K562 (cell line): ENCODE measurements around the gene UBE2L6. TPM values are rescaled to one million over a fixed set of nuclear protein-coding genes. Genes with fewer than 3 reads are reported as not detected.

ENCODE experiments used
- ATAC-seq: fragments of 200-7000 bp; cut with Tn5 transposase; 3 replicates; pipeline ENCODE4 v1.9.1; 2020; ENCODE audit warnings: moderate library complexity
- BruUV-seq: library from RNA; stranded (reverse); fragments of 400-500 nt; replicated peaks from 2 replicates; lab custom pipeline; 2021; lab: Mats Ljungman, UMichigan
- CTCF ChIA-PET: fragments of 300-600 bp; formaldehyde crosslinking; extraction: SDS; loops from one replicate; lab custom pipeline; 2021; ENCODE audit warnings: low intra/inter-chr PET ratio; lab: Yijun Ruan, JAX
- POLR2A ChIA-PET: fragments of 300-600, 350-650 bp; sonication (Branson Sonifier 250); formaldehyde crosslinking; extraction: SDS; loops from one replicate; lab custom pipeline; 2021; ENCODE audit warnings: antibody characterized with exemption, inconsistent platforms; lab: Yijun Ruan, JAX
- DNase-seq, 4 experiments: peaks; one replicate each; pipeline versions ENCODE4 v3.0.0 to v3.0.0-alpha.2; 2011 to 2018; ENCODE audit warnings: low spot score in 3 of 4, mixed read lengths in 3 of 4; ENCODE audit errors: extremely low read depth in 1 of 4
- FAIRE-seq: peaks from 2 replicates; lab custom pipeline; 2011; peaks lifted over from hg19 to GRCh38; lab: Jason Lieb, UNC
- H2AFZ ChIP-seq: 2 replicates; pipeline ENCODE4 v1.6.0; 2011; ENCODE audit warnings: low read depth, low read length, control low read depth, inconsistent platforms
- H3K27ac ChIP-seq: fragments of 200-600 bp; 3 replicates; pipeline ENCODE4 v1.8.0; 2011; ENCODE audit warnings: low read depth, mild to moderate bottlenecking, control low read depth, inconsistent platforms, low read length, moderate library complexity, mixed read lengths; ENCODE audit errors: extremely low read depth
- H3K27me3 ChIP-seq, 2 experiments: fragments of 300-600 bp in 1 of 2; 2 replicates in 1 of 2; 3 replicates in 1 of 2; pipeline versions ENCODE4 v1.6.0 to v1.8.0; 2011; ENCODE audit warnings: inconsistent platforms in 2 of 2, low read length in 2 of 2, mild to moderate bottlenecking in 1 of 2, mixed read lengths in 1 of 2, moderate library complexity in 1 of 2; ENCODE audit not compliant: control insufficient read depth in 2 of 2, insufficient read depth in 2 of 2
- H3K36me3 ChIP-seq: fragments of 300-600 bp; 3 replicates; pipeline ENCODE4 v1.8.0; 2011; ENCODE audit warnings: mild to moderate bottlenecking, low read length, inconsistent platforms; ENCODE audit not compliant: control insufficient read depth, insufficient read depth
- H3K4me1 ChIP-seq, 2 experiments: fragments of 200-600 bp in 1 of 2; replicated peaks in 1 of 2; 2 replicates in 1 of 2; 3 replicates in 1 of 2; pipeline versions ENCODE4 v1.5.1 to v1.8.0; 2011; ENCODE audit warnings: inconsistent platforms in 2 of 2, low read length in 2 of 2, mild to moderate bottlenecking in 1 of 2, mixed read lengths in 1 of 2, moderate library complexity in 1 of 2; ENCODE audit not compliant: control insufficient read depth in 2 of 2, insufficient read depth in 2 of 2
- H3K4me2 ChIP-seq: 2 replicates; pipeline ENCODE4 v1.6.1; 2011; ENCODE audit warnings: low read length, control low read depth, inconsistent platforms, mixed read lengths; ENCODE audit not compliant: insufficient read depth
- H3K4me3 ChIP-seq: fragments of 200-600 bp; sonication (generic), shearing (Covaris generic); 2 replicates; pipeline ENCODE4 v1.5.1; 2016; ENCODE audit warnings: control low read depth, inconsistent platforms
- H3K79me2 ChIP-seq: fragments of 200-600 bp; 3 replicates; pipeline ENCODE4 v1.8.0; 2011; ENCODE audit warnings: low read length, inconsistent platforms; ENCODE audit not compliant: control insufficient read depth, insufficient read depth
- H3K9ac ChIP-seq, 2 experiments: 2 replicates each; pipeline versions ENCODE4 v1.6.0 to v1.6.1; 2011; ENCODE audit warnings: low read depth in 2 of 2, low read length in 2 of 2, control low read depth in 1 of 2, inconsistent platforms in 1 of 2, mild to moderate bottlenecking in 1 of 2, mixed read lengths in 1 of 2; ENCODE audit not compliant: insufficient read depth in 1 of 2
- H3K9me1 ChIP-seq: one replicate; pipeline ENCODE4 v1.6.0; 2011; ENCODE audit warnings: inconsistent platforms, mild to moderate bottlenecking, low read length, moderate library complexity; ENCODE audit not compliant: control insufficient read depth, insufficient read depth
- H3K9me3 ChIP-seq: replicated peaks from 2 replicates; pipeline ENCODE4 v1.5.1; 2011; ENCODE audit warnings: low read depth, low read length, inconsistent platforms; ENCODE audit not compliant: control insufficient read depth, insufficient read depth
- H4K20me1 ChIP-seq: replicated peaks from 2 replicates; pipeline ENCODE4 v1.6.1; 2011; ENCODE audit warnings: low read length, inconsistent platforms, mixed read lengths; ENCODE audit not compliant: control insufficient read depth, insufficient read depth
- IRF2 ChIP-seq: sonication (generic); formaldehyde crosslinking; IDR thresholded peaks from 2 replicates; pipeline ENCODE4 v1.8.1; 2022; ENCODE audit warnings: mild to moderate bottlenecking, missing genetic modification reagents
- NFIC ChIP-seq: fragments of 450-650 bp; IDR thresholded peaks from 2 replicates; pipeline ENCODE4 v1.6.1; 2017; ENCODE audit warnings: mild to moderate bottlenecking, inconsistent platforms
- ZC3H8 ChIP-seq: fragments of 450-650 bp; IDR thresholded peaks from 2 replicates; pipeline ENCODE4 v1.6.1; 2017
- ZKSCAN3 ChIP-seq: fragments of 250-450 bp; sonication (Bioruptor Pico); IDR thresholded peaks from 2 replicates; pipeline ENCODE4 v1.4.0; 2020
- WGBS: fragments of 100-300 bp; shearing (Covaris generic); methylation state at CpG from one replicate; pipeline ENCODE4 v1.1.6; 2016; ENCODE audit warnings: low coverage, mixed read lengths; ENCODE audit not compliant: insufficient coverage; ENCODE audit errors: missing lambda C conversion rate; 5-methylcytosine and 5-hydroxymethylcytosine counted together
- in situ Hi-C: fragments of 300-500 bp; cut with MboI; formaldehyde crosslinking; loops from 4 replicates; pipeline ENCODE4 v1.15.0; 2018; ENCODE audit warnings: inconsistent platforms, mixed read lengths
- intact Hi-C: fragments of 100-400 bp; cut with micrococcal nuclease; formaldehyde crosslinking; loops from 2 replicates; pipeline ENCODE4 v1.14.2; 2022
- polyA plus RNA-seq, 8 experiments: library from polyadenylated mRNA; depleted of rRNA in 4 of 8; stranded (reverse) in 5 of 8; unstranded in 3 of 8; fragments of >200 nt; fragmentation: Nextera tagmentation in 2 of 8; fragmentation: Illumina TruSeq in 1 of 8; extraction: Ambion mirVana in 2 of 8; extraction: Trizol in 1 of 8; gene quantifications; 2 replicates each; pipeline versions ENCODE4 v1.2.1 to v1.2.3, GENCODE V29; 2011 to 2014; ENCODE audit warnings: inconsistent platforms in 1 of 8, missing spikeins in 1 of 8
- total RNA-seq, 7 experiments: library from RNA; depleted of rRNA in 6 of 7; stranded (reverse); fragments of >200 nt in 6 of 7; fragmentation: Illumina TruSeq in 2 of 7; extraction: Trizol in 2 of 7; gene quantifications; 2 replicates each; pipeline versions ENCODE4 v1.2.1 to v1.2.3, GENCODE V29; 2011 to 2021; ENCODE audit warnings: low replicate concordance in 1 of 7

The UBE2L6 gene
- total and polyA plus RNA-seq, 9 of the 15 experiments (the other 6 are each of a cell fraction or from before 2014, with no cell fraction given), result 5.9 to 24.9 (median 9.7) TPM

- BruUV-seq, result no TSS peak
- DNase-seq, result no peak
- intact Hi-C loops (loop anchor here (10.0 kb wide), 1 partner anchor 245 kb away; no protein-coding TSS in a partner anchor), in situ Hi-C loops (no loop called here)
- Histone ChIP-seq H3K27me3 (no peaks in the 10 kb centered on the region; a peak in 1 of 5 replicates), H3K9me3 (no peaks in the 10 kb centered on the region), H2AFZ (no peak overlapping the region), H3K9me1 (no peaks in the 10 kb centered on the region), H3K36me3 (no peaks in the 10 kb centered on the region), H3K4me1 (peaks cover 3 to 4% of the 10 kb centered on the region in 2 experiments; a peak in 2 of 5 replicates), H3K9ac (0 out of 4 replicates have a peak overlapping the region, but pooled peaks of 1 of the 2 experiments have one; percentile 30), H4K20me1 (no peaks in the 10 kb centered on the region), H3K79me2 (no peaks in the 10 kb centered on the region), H3K27ac (no peak overlapping the region), H3K4me3 (no peak overlapping the region), H3K4me2 (no peak overlapping the region)
- no peak for ATAC-seq
- WGBS, result 75% methylated on average over 4 of the region's 4 CpGs
- TF ChIP-seq NFIC, result 0 out of 2 replicates have a peak, but pooled peaks have one; percentile 31
- no peak for TF ChIP-seq ZC3H8
- ChIA-PET POLR2A (interaction anchor here (0.6 kb wide), 1 partner anchor 417 kb away, joined by 3 read pairs; no protein-coding TSS in a partner anchor), CTCF (no interaction called here)
- FAIRE-seq, result no peak
These were observed 7.3 kb downstream of the UBE2L6 start for GRCh38 chr11:57560146-57560545.

- DNase-seq, result peak in 1 of 4 experiments; percentile 3
- BruUV-seq, result no TSS peak
These were observed 11.4 kb downstream of the UBE2L6 start for GRCh38 chr11:57556041-57556440.

More at GRCh38 chr11:57556041-57556440, 11.4 kb downstream of the UBE2L6 start:
- in situ Hi-C loops, result no loop called here
- Histone ChIP-seq H3K4me2 (no peak overlapping the region), H2AFZ (no peak overlapping the region), H3K27ac (no peak overlapping the region), H3K36me3 (no peaks in the 10 kb centered on the region), H3K9me1 (no peaks in the 10 kb centered on the region)
- no peak for ATAC-seq
- no peak for TF ChIP-seq ZKSCAN3 (CRISPR knock-in tag)
- 0 out of 2 replicates have a peak, but pooled peaks have one; percentile 41 for TF ChIP-seq IRF2 (CRISPR knock-in tag)
- TF ChIP-seq, all 486 proteins: peak for 1
- H3K79me2 ChIP-seq, result no peaks in the 10 kb centered on the region
- CTCF ChIA-PET, result no interaction called here
- H3K4me3 ChIP-seq, result no peak overlapping the region
- no peaks in the 10 kb centered on the region for H3K9me3 ChIP-seq
- H4K20me1 ChIP-seq, result no peaks in the 10 kb centered on the region
- no peaks in the 10 kb centered on the region for H3K27me3 ChIP-seq
- FAIRE-seq, result no peak
- intact Hi-C loops, result no loop called here
- POLR2A ChIA-PET, result no interaction called here
- 55% methylated on average over 8 of the region's 8 CpGs for WGBS
- H3K4me1 ChIP-seq, result peaks cover 5 to 8% of the 10 kb centered on the region in 2 experiments; a peak in 3 of 5 replicates
- no peak overlapping the region for H3K9ac ChIP-seq
